Stomach (tissue), 9 donors: Measurements from ENCODE around the gene GPR152. TPM values are rescaled to one million over a fixed set of nuclear protein-coding genes. Genes with fewer than 3 reads are reported as not detected.
A peak's percentile ranks its signal among the peaks of the same experiment; 100 is the strongest.
"Not testable (repeated sequence)": the region's sequence is repeated elsewhere in the genome, so short reads cannot be mapped to it uniquely, and the experiment has no call there.

Source experiments
- DNase-seq, 2 donors: peaks; one replicate each; pipeline versions ENCODE4 v3.0.0 to v3.0.0-alpha.2; 2013 to 2019
- H3K27ac ChIP-seq, 5 donors: fragments of 200-600 bp in 4 of 5; sonication (generic) in 4 of 5; one replicate each; pipeline ENCODE4 v1.5.1; 2013 to 2019; ENCODE audit warnings: mild to moderate bottlenecking in 1 of 5, moderate library complexity in 1 of 5
- H3K27me3 ChIP-seq, 3 donors: fragments of 200-600 bp; sonication (generic); one replicate each; pipeline ENCODE4 v1.5.1; 2017 to 2019; ENCODE audit warnings: mixed run types in 1 of 3
- H3K36me3 ChIP-seq, 4 donors: fragments of 200-600 bp; sonication (generic); 1 replicate in 3 of 4; 2 replicates in 1 of 4; pipeline ENCODE4 v1.5.1; 2016 to 2019
- H3K4me1 ChIP-seq, 4 donors: fragments of 200-600 bp; sonication (generic); one replicate each; pipeline ENCODE4 v1.5.1; 2016 to 2019
- H3K4me3 ChIP-seq, 4 donors: fragments of 200-600 bp; sonication (generic) in 3 of 4; one replicate each; pipeline ENCODE4 v1.5.1; 2016 to 2019; ENCODE audit warnings: mild to moderate bottlenecking in 1 of 4
- H3K9me3 ChIP-seq, 4 donors: fragments of 200-600 bp; sonication (generic); one replicate each; pipeline ENCODE4 v1.5.1; 2016 to 2019
- CTCF ChIP-seq, 7 experiments: fragments of 450-650 bp in 4 of 7; fragments of 200-600 bp in 3 of 7; sonication (generic) in 3 of 7; IDR thresholded peaks; one replicate each; pipeline ENCODE4 v1.5.1; 2016 to 2019; ENCODE audit warnings: antibody characterized with exemption in 7 of 7, control low read depth in 2 of 7, mild to moderate bottlenecking in 1 of 7
- EP300 ChIP-seq: sonication (generic); formaldehyde crosslinking; IDR thresholded peaks from one replicate; pipeline ENCODE4 v1.6.1; 2017; ENCODE audit warnings: antibody characterized with exemption
- POLR2A ChIP-seq, 4 donors: fragments of 450-650 bp; IDR thresholded peaks; one replicate each; pipeline ENCODE4 v1.6.1; 2016; ENCODE audit warnings: antibody characterized with exemption in 4 of 4, control low read depth in 2 of 4, mild to moderate bottlenecking in 1 of 4, moderate library complexity in 1 of 4
- POLR2AphosphoS5 ChIP-seq, 3 donors: sonication (generic); formaldehyde crosslinking; IDR thresholded peaks; one replicate each; pipeline ENCODE4 v1.6.1; 2016; ENCODE audit warnings: antibody characterized with exemption in 3 of 3
- WGBS, 5 donors: extraction: QIAGEN DNeasy Blood & Tissue Kit in 3 of 5; methylation state at CpG; one replicate each; pipeline versions ENCODE4 v1.1.5 to v1.1.7; 2013 to 2018; 5-methylcytosine and 5-hydroxymethylcytosine counted together
- intact Hi-C: fragments of 100-400 bp; cut with DNase I; formaldehyde crosslinking; loops from one replicate; pipeline ENCODE4 v1.15.1; 2023; ENCODE audit warnings: low total_unique reads
- polyA plus RNA-seq, 3 donors: library from polyadenylated mRNA; stranded (reverse); fragments of 200-250 nt; gene quantifications; one replicate each; pipeline ENCODE4 v1.2.3, GENCODE V29; 2013
- total RNA-seq, 5 donors: library from RNA; depleted of rRNA; stranded (reverse); fragments of >200 nt; gene quantifications; one replicate each; pipeline versions ENCODE4 v1.1.0 to v1.2.3, GENCODE V29; 2014 to 2016
- donor health status: healthy with polysubstance abuse.
- donor health status: Bipolar disorder and iron deficiency.
- donor health status: healthy.

The GPR152 gene
- total and polyA plus RNA-seq, 8 donors: not detected

DNA sequence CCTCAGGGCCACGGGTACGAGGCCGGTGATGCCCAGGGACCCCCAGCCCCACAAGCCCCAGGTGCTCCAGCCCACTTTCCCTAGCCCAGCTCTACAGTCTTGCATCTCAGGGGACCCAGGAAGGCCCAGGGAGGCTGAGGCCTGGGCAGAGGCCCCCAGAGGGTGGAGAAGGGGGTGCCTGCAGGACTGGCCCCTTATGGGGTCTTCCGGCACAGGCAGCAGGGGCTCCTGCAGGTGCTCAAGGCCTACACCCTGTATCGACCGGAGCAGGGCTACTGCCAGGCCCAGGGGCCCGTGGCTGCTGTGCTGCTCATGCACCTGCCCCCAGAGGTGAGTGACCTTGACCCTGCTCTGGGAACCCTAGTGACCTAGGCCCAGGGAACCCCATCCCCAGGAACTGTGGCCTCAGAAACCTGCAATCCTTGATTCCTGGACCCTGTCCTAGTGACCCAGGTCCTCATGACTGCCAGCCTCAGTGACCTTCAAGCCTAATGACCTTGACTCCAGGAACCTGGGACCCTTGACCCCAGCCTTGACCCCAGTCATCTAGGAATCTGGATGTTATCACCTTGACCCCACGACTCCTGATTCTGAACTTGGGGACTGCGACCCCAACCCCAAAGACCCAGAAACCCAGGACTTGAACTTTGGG is 46.7 kb downstream of the GPR152 start:
- no peak for DNase-seq
- Histone ChIP-seq H3K4me3 (peak overlapping the region in 2 of 4 donors; percentile 42 to 43), H3K27ac (peak overlapping the region in 2 of 5 donors; percentile 79 to 98), H3K36me3 (no peaks in the 10 kb centered on the region), H3K9me3 (no peaks in the 10 kb centered on the region), H3K27me3 (peaks cover 0 to 69% (median 0%) of the 10 kb centered on the region in 3 donors), H3K4me1 (peaks cover 11 to 58% (median 36%) of the 10 kb centered on the region in 4 donors)
- TF ChIP-seq POLR2AphosphoS5 (IDR thresholded peaks at IDR 0.05) (no peak), EP300 (no peak), CTCF (IDR thresholded peaks at IDR 0.05) (no peak), POLR2A (IDR thresholded peaks at IDR 0.05) (no peak)
- intact Hi-C loops: no loop called here
- 81 to 100% (median 85%) methylated on average over 4 to 9 of the region's 9 CpGs for WGBS, 5 donors

GRCh38 chr11:67405196-67405567 is 47.3 kb downstream of the GPR152 start:
- H3K27ac ChIP-seq: peak overlapping the region in 2 of 5 donors; percentile 79 to 98
- DNase-seq: no peak

DNA sequence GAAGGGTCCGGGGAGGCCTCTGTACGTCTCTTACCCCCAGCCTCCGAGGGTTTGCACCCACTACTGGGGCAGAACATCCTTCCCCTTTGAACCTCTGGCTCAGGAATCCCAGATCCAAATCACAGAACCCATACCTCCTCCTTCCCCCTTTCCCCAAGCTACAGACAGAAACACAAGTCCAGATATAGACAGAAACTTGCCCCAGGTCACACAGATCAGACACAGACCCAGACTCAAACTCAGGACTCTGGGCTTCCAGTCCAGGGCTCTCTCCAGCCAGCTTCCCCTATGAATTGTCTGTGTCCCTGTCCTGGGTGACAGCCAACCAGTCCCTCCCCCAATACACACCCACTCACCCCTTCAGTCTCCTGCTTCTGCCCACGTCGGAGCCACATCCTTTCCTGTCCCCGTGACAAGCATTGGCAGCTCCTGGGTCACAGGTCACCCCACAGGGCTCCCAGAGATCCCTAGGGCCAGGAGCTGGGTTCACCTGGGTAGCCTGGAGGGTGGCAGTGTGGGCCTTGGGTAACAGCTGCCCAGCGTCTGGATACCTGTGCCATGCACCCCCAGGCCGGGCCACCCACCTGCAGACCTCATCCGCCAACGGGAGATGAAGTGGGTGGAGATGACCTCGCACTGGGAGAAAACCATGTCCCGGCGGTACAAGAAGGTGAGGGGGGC is 47.9 kb downstream of the GPR152 start:
- TF ChIP-seq CTCF (IDR thresholded peaks at IDR 0.05) (no peak), POLR2AphosphoS5 (IDR thresholded peaks at IDR 0.05) (no peak)
- Histone ChIP-seq H3K4me3 (peak overlapping the region; percentile 24 to 43 (median 42)), H3K27ac (peak overlapping the region in 4 of 5 donors; percentile 49 to 98 (median 68)), H3K9me3 (no peaks in the 10 kb centered on the region), H3K36me3 (peaks cover 0 to 10% (median 5%) of the 10 kb centered on the region in 4 donors), H3K27me3 (peaks cover 0 to 57% (median 0%) of the 10 kb centered on the region in 3 donors), H3K4me1 (peaks cover 22 to 58% (median 36%) of the 10 kb centered on the region in 4 donors)
- intact Hi-C loops: no loop called here
- 55 to 74% (median 62%) methylated on average over 12 to 13 of the region's 13 CpGs for WGBS, 5 donors
- no peak for DNase-seq

More at GRCh38 chr11:67405196-67405567, 47.3 kb downstream of the GPR152 start:
- Histone ChIP-seq H3K4me1 (peaks cover 17 to 58% (median 36%) of the 10 kb centered on the region in 4 donors), H3K9me3 (no peaks in the 10 kb centered on the region), H3K27me3 (peaks cover 0 to 62% (median 0%) of the 10 kb centered on the region in 3 donors), H3K36me3 (peaks cover 0 to 5% (median under 1%) of the 10 kb centered on the region in 4 donors), H3K4me3 (peak overlapping the region in 3 of 4 donors; percentile 42 to 43 (median 42))
- intact Hi-C loops: no loop called here
- 74 to 91% (median 85%) methylated on average over 4 to 6 of the region's 6 CpGs for WGBS, 5 donors
- TF ChIP-seq POLR2AphosphoS5 (IDR thresholded peaks at IDR 0.05) (no peak), EP300 (no peak), CTCF (IDR thresholded peaks at IDR 0.05) (no peak), POLR2A (IDR thresholded peaks at IDR 0.05) (no peak)

- peak overlapping the region in 4 of 5 donors; percentile 49 to 98 (median 68) for H3K27ac ChIP-seq
- H3K4me3 ChIP-seq: peak overlapping the region in 1 of 4 donors; percentile 43
- peaks cover 0 to 41% (median 0%) of the 10 kb centered on the region in 3 donors for H3K27me3 ChIP-seq
- WGBS, 5 donors: 93 to 97% (median 96%) methylated on average over 9 of the region's 9 CpGs
- peaks cover 15 to 26% (median 21%) of the 10 kb centered on the region in 4 donors for H3K36me3 ChIP-seq
- DNase-seq, H3K9me3 ChIP-seq, intact Hi-C loops: not testable (repeated sequence)
- H3K4me1 ChIP-seq: peaks cover 31 to 58% (median 45%) of the 10 kb centered on the region in 4 donors
These were observed 49.4 kb downstream of the GPR152 start for GRCh38 chr11:67403085-67403484.

- Histone ChIP-seq H3K4me1 (peaks cover 31 to 59% (median 52%) of the 10 kb centered on the region in 4 donors), H3K27ac (peak overlapping the region; percentile 57 to 98 (median 95)), H3K36me3 (peaks cover 23 to 34% (median 28%) of the 10 kb centered on the region in 4 donors), H3K4me3 (peak overlapping the region; percentile 77 to 98 (median 88)), H3K27me3 (peaks cover 0 to 34% (median 0%) of the 10 kb centered on the region in 3 donors)
- 52 to 58% (median 54%) methylated on average over 19 of the region's 19 CpGs for WGBS, 5 donors
- intact Hi-C loops, H3K9me3 ChIP-seq, DNase-seq: not testable (repeated sequence)
These were observed 50.2 kb downstream of the GPR152 start for GRCh38 chr11:67402192-67402839.
